Smooth muscle cell (in vitro differentiated cells): Measurements from ENCODE around the gene GJB3. TPM values are rescaled to one million over a fixed set of nuclear protein-coding genes. Genes with fewer than 3 reads are reported as not detected.
A peak's percentile ranks its signal among the peaks of the same experiment; 100 is the strongest.

Experiments used
- DNase-seq: peaks from one replicate; lab custom pipeline; 2025; ENCODE audit not compliant: unreplicated experiment; lab: John Stamatoyannopoulos, UW
- H2AFZ ChIP-seq: fragments of 200-600 bp; sonication (generic); 2 replicates; pipeline ENCODE4 v1.6.0; 2016; ENCODE audit warnings: antibody characterized with exemption, low read depth, mild to moderate bottlenecking
- H3F3A ChIP-seq: fragments of 200-600 bp; sonication (generic); 2 replicates; pipeline ENCODE4 v1.6.0; 2017; ENCODE audit warnings: antibody characterized with exemption, low read depth
- H3K27ac ChIP-seq: fragments of 200-600 bp; sonication (generic); 2 replicates; pipeline ENCODE4 v1.5.1; 2016; ENCODE audit warnings: low read depth, mild to moderate bottlenecking
- H3K27me3 ChIP-seq: fragments of 200-600 bp; sonication (generic); 2 replicates; pipeline ENCODE4 v1.6.1; 2016; ENCODE audit warnings: low read depth, mild to moderate bottlenecking
- H3K36me3 ChIP-seq: fragments of 200-600 bp; sonication (generic); 2 replicates; pipeline ENCODE4 v1.5.1; 2016; ENCODE audit warnings: low read depth
- H3K4me1 ChIP-seq: fragments of 200-600 bp; sonication (generic); 2 replicates; pipeline ENCODE4 v1.5.1; 2016; ENCODE audit warnings: low read depth
- H3K4me2 ChIP-seq: fragments of 200-600 bp; sonication (generic); 2 replicates; pipeline ENCODE4 v1.6.0; 2016; ENCODE audit warnings: mild to moderate bottlenecking
- H3K4me3 ChIP-seq: fragments of 200-600 bp; sonication (generic); 2 replicates; pipeline ENCODE4 v1.5.1; 2016; ENCODE audit warnings: mild to moderate bottlenecking
- H3K79me2 ChIP-seq: fragments of 200-600 bp; sonication (generic); 2 replicates; pipeline ENCODE4 v1.6.0; 2016; ENCODE audit warnings: low read depth, mild to moderate bottlenecking
- H3K9ac ChIP-seq: fragments of 200-600 bp; sonication (generic); 2 replicates; pipeline ENCODE4 v1.6.0; 2016; ENCODE audit warnings: low read depth
- H3K9me3 ChIP-seq: fragments of 200-600 bp; sonication (generic); replicated peaks from 2 replicates; pipeline ENCODE4 v1.5.1; 2016; ENCODE audit warnings: low read depth
- H4K20me1 ChIP-seq: fragments of 200-600 bp; sonication (generic); 2 replicates; pipeline ENCODE4 v1.6.0; 2016; ENCODE audit warnings: low read depth
- CTCF ChIP-seq: fragments of 200-600 bp; sonication (generic); IDR thresholded peaks from 2 replicates; pipeline ENCODE4 v1.5.1; 2017; ENCODE audit warnings: borderline replicate concordance, mild to moderate bottlenecking, antibody characterized with exemption; ENCODE audit not compliant: insufficient read depth, poor library complexity, severe bottlenecking
- WGBS: methylation state at CpG from one replicate; pipeline ENCODE4 v1.1.7; 2016; ENCODE audit warnings: low lambda C conversion rate; 5-methylcytosine and 5-hydroxymethylcytosine counted together
- polyA plus RNA-seq: library from polyadenylated mRNA; unstranded; fragments of >200 nt; fragmentation: Nextera tagmentation; extraction: Ambion mirVana; gene quantifications from 2 replicates; pipeline ENCODE4 v1.2.1, GENCODE V29; 2016
- total RNA-seq: library from RNA; depleted of rRNA; stranded (reverse); fragments of >200 nt; gene quantifications from 2 replicates; pipeline ENCODE4 v1.2.3, GENCODE V29; 2014

The GJB3 gene
- total and polyA plus RNA-seq, 2 experiments from 2014 or later = 2.9 to 10.0 TPM

GRCh38 chr1:34777519-34778321, 3.3 kb upstream of the GJB3 start:
- H4K20me1 ChIP-seq = no peaks in the 10 kb centered on the region
- peaks cover 9% of the 10 kb centered on the region for H3K4me1 ChIP-seq
- H3K4me2 ChIP-seq = no peak overlapping the region
- H3K9ac ChIP-seq = no peak overlapping the region
- no peaks in the 10 kb centered on the region for H3K79me2 ChIP-seq
- no peak for DNase-seq
- H3K27me3 ChIP-seq = peaks cover 43% of the 10 kb centered on the region
- H3K4me3 ChIP-seq = no peak overlapping the region
- no peaks in the 10 kb centered on the region for H3F3A ChIP-seq
- no peaks in the 10 kb centered on the region for H3K36me3 ChIP-seq
- no peak overlapping the region for H3K27ac ChIP-seq
- no peak for TF ChIP-seq CTCF
- whole genome bisulfite sequencing = 57% methylated on average over 8 of the region's 10 CpGs
- no peaks in the 10 kb centered on the region for H3K9me3 ChIP-seq
- no peak overlapping the region for H2AFZ ChIP-seq

GRCh38 chr1:34778381-34778780, 2.6 kb upstream of the GJB3 start:
- WGBS = 80% methylated on average over 6 of the region's 6 CpGs
- Histone ChIP-seq H3K27ac (no peak overlapping the region), H3K4me1 (peaks cover 9% of the 10 kb centered on the region), H3K4me3 (no peak overlapping the region), H3K27me3 (peaks cover 49% of the 10 kb centered on the region), H2AFZ (no peak overlapping the region), H3K4me2 (no peak overlapping the region), H3F3A (no peaks in the 10 kb centered on the region), H4K20me1 (no peaks in the 10 kb centered on the region), H3K9me3 (no peaks in the 10 kb centered on the region), H3K79me2 (no peaks in the 10 kb centered on the region), H3K36me3 (no peaks in the 10 kb centered on the region), H3K9ac (no peak overlapping the region)
- no peak for DNase-seq
- no peak for TF ChIP-seq CTCF

GRCh38 chr1:34779005-34779404, 2.0 kb upstream of the GJB3 start:
- 92% methylated on average over 5 of the region's 5 CpGs for WGBS
- Histone ChIP-seq H3K9me3 (no peaks in the 10 kb centered on the region), H3K4me3 (no peak overlapping the region), H3K27ac (no peak overlapping the region), H3K79me2 (no peaks in the 10 kb centered on the region), H3K9ac (no peak overlapping the region), H3K4me1 (peaks cover 9% of the 10 kb centered on the region), H2AFZ (no peak overlapping the region), H4K20me1 (no peaks in the 10 kb centered on the region), H3K27me3 (peaks cover 54% of the 10 kb centered on the region), H3K36me3 (no peaks in the 10 kb centered on the region), H3K4me2 (no peak overlapping the region), H3F3A (no peaks in the 10 kb centered on the region)
- no peak for TF ChIP-seq CTCF
- DNase-seq = no peak

- Histone ChIP-seq H3F3A (no peaks in the 10 kb centered on the region), H3K9ac (no peak overlapping the region), H3K27me3 (peaks cover 54% of the 10 kb centered on the region), H3K4me3 (no peak overlapping the region), H4K20me1 (no peaks in the 10 kb centered on the region), H3K79me2 (no peaks in the 10 kb centered on the region), H3K4me2 (no peak overlapping the region), H3K36me3 (no peaks in the 10 kb centered on the region), H2AFZ (no peak overlapping the region), H3K27ac (peak overlapping the region; percentile 42), H3K9me3 (no peaks in the 10 kb centered on the region), H3K4me1 (peaks cover 9% of the 10 kb centered on the region)
- 70% methylated on average over 5 of the region's 5 CpGs for WGBS
- TF ChIP-seq CTCF = no peak
- DNase-seq = no peak
Measured at GRCh38 chr1:34779526-34779925, 1.5 kb upstream of the GJB3 start.
